Pancreas (tissue), 10 donors: ENCODE data around the gene PKNOX2. TPM values are rescaled to one million over a fixed set of nuclear protein-coding genes. Genes with fewer than 3 reads are reported as not detected.

Source experiments
- ATAC-seq, 4 donors: fragments of 200-7000 bp; cut with Tn5 transposase; one replicate each; pipeline versions ENCODE4 v1.8.0 to v1.9.1; 2020; ENCODE audit warnings: mild to moderate bottlenecking in 4 of 4, moderate library complexity in 4 of 4
- DNase-seq, 6 donors: peaks; one replicate each; pipeline ENCODE4 v3.0.0-alpha.2; 2020
- FAIRE-seq: peaks from 2 replicates; lab custom pipeline; 2012; peaks lifted over from hg19 to GRCh38; lab: Jason Lieb, UNC
- H3K27ac ChIP-seq, 4 donors: fragments of 200-600 bp; sonication (generic); 1 replicate in 3 of 4; 2 replicates in 1 of 4; pipeline versions ENCODE4 v1.5.0 to v1.8.0; 2020
- H3K27me3 ChIP-seq, 4 donors: fragments of 200-600 bp; one replicate each; pipeline ENCODE4 v1.8.0; 2021
- H3K36me3 ChIP-seq, 3 donors: fragments of 200-600 bp; sonication (generic) in 1 of 3; one replicate each; pipeline versions ENCODE4 v1.5.0 to v1.8.0; 2020 to 2021
- H3K4me1 ChIP-seq, 3 donors: fragments of 200-600 bp; one replicate each; pipeline ENCODE4 v1.8.0; 2021
- H3K4me3 ChIP-seq, 4 donors: fragments of 200-600 bp; sonication (generic) in 2 of 4; one replicate each; pipeline versions ENCODE4 v1.5.0 to v1.8.0; 2020 to 2021
- H3K9me3 ChIP-seq, 4 donors: fragments of 200-600 bp; one replicate each; pipeline ENCODE4 v1.8.0; 2021
- CTCF ChIP-seq, 4 donors: fragments of 200-600 bp; sonication (generic) in 3 of 4; IDR thresholded peaks; one replicate each; pipeline versions ENCODE4 v1.5.0 to v1.8.0; 2021; ENCODE audit warnings: antibody characterized with exemption in 4 of 4
- WGBS, 2 donors: extraction: QIAGEN DNeasy Blood & Tissue Kit; methylation state at CpG; one replicate each; pipeline ENCODE4 v1.1.7; 2013; 5-methylcytosine and 5-hydroxymethylcytosine counted together
- intact Hi-C, 3 donors: fragments of 100-400 bp; cut with DNase I; formaldehyde crosslinking; loops; one replicate each; pipeline versions ENCODE4 v1.11.1 to v1.14.2; 2022
- polyA plus RNA-seq, 2 donors: library from polyadenylated mRNA; stranded (reverse); fragments of 200-250 nt; gene quantifications; one replicate each; pipeline ENCODE4 v1.2.3, GENCODE V29; 2013
- total RNA-seq, 6 donors: library from RNA; stranded (reverse); fragmentation: NEBNext Ultra II Directional in 4 of 6; extraction: Animal tissue kit (Norgen Biotek cat#: 25700) in 4 of 6; gene quantifications; one replicate each; pipeline versions ENCODE4 v1.2.1 to v1.2.4, GENCODE V29; 2021 to 2023
- donor health status: healthy with polysubstance abuse.
- donor health status: DM: no; HTN: no; CAD: no; lungs with moderate emphysema.
- donor health status: DM: no; HTN: no; CAD: no.
- donor health status: control.
- donor health status: control.
- donor health status: Bipolar disorder and iron deficiency.
- donor health status: DM: yes; HTN: yes; CAD: no.
- donor health status: DM: no; HTN: no; CAD: no.
- donor health status: DM: no; HTN: no; CAD: no.
- donor health status: DM: yes; HTN: yes; CAD: no.

The PKNOX2 gene
- total and polyA plus RNA-seq, 8 donors: 3.4 to 8.1 (median 5.8) TPM

GRCh38 chr11:125468852-125469251 lies 304.3 kb downstream of the PKNOX2 start:
- no peak overlapping the region for H3K27ac ChIP-seq
- TF ChIP-seq CTCF (IDR thresholded peaks at IDR 0.05): no peak
- FAIRE-seq (no peak), DNase-seq (no peak), ATAC-seq (no peak)
- H3K36me3 ChIP-seq: no peaks in the 10 kb centered on the region
- H3K9me3 ChIP-seq: no peaks in the 10 kb centered on the region
- no peaks in the 10 kb centered on the region for H3K4me1 ChIP-seq
- H3K27me3 ChIP-seq: no peaks in the 10 kb centered on the region
- intact Hi-C loops: no loop called here
- 88 to 95% methylated on average over 2 of the region's 2 CpGs for WGBS, 2 donors
- no peak overlapping the region for H3K4me3 ChIP-seq

GRCh38 chr11:125470355-125470754 lies 305.8 kb downstream of the PKNOX2 start:
- H3K9me3 ChIP-seq: no peaks in the 10 kb centered on the region
- H3K4me1 ChIP-seq: no peaks in the 10 kb centered on the region
- H3K27ac ChIP-seq: no peak overlapping the region
- intact Hi-C loops: no loop called here
- H3K27me3 ChIP-seq: no peaks in the 10 kb centered on the region
- ATAC-seq: no peak
- 68 to 77% methylated on average over 2 of the region's 2 CpGs for WGBS, 2 donors
- no peaks in the 10 kb centered on the region for H3K36me3 ChIP-seq
- H3K4me3 ChIP-seq: no peak overlapping the region
- TF ChIP-seq CTCF (IDR thresholded peaks at IDR 0.05): no peak
- FAIRE-seq: no peak
- DNase-seq: no peak

GRCh38 chr11:125476721-125477120 lies 312.2 kb downstream of the PKNOX2 start:
- no peak for FAIRE-seq
- H3K27ac ChIP-seq: no peak overlapping the region
- no peak for DNase-seq
- no peak overlapping the region for H3K4me3 ChIP-seq
- intact Hi-C loops: no loop called here
- H3K9me3 ChIP-seq: no peaks in the 10 kb centered on the region
- ATAC-seq: no peak
- no peaks in the 10 kb centered on the region for H3K27me3 ChIP-seq
- H3K36me3 ChIP-seq: no peaks in the 10 kb centered on the region
- no peak for TF ChIP-seq CTCF (IDR thresholded peaks at IDR 0.05)
- H3K4me1 ChIP-seq: no peaks in the 10 kb centered on the region
- WGBS, 2 donors: 43 to 47% methylated on average over 3 of the region's 3 CpGs

- no peak for TF ChIP-seq CTCF (IDR thresholded peaks at IDR 0.05)
- no peaks in the 10 kb centered on the region for H3K4me1 ChIP-seq
- DNase-seq (no peak), ATAC-seq (no peak), FAIRE-seq (no peak)
- 69 to 91% methylated on average over 3 of the region's 3 CpGs for WGBS, 2 donors
- H3K9me3 ChIP-seq: no peaks in the 10 kb centered on the region
- H3K27ac ChIP-seq: no peak overlapping the region
- intact Hi-C loops: no loop called here
- H3K36me3 ChIP-seq: no peaks in the 10 kb centered on the region
- H3K4me3 ChIP-seq: no peak overlapping the region
- H3K27me3 ChIP-seq: no peaks in the 10 kb centered on the region
These were observed 314.6 kb downstream of the PKNOX2 start for GRCh38 chr11:125479137-125479536.

GRCh38 chr11:125481531-125481930 lies 317.0 kb downstream of the PKNOX2 start:
- Histone ChIP-seq H3K9me3 (no peaks in the 10 kb centered on the region), H3K4me1 (no peaks in the 10 kb centered on the region), H3K4me3 (no peak overlapping the region), H3K27ac (no peak overlapping the region), H3K36me3 (no peaks in the 10 kb centered on the region), H3K27me3 (peaks cover 0 to 4% (median 0%) of the 10 kb centered on the region in 4 donors)
- intact Hi-C loops: no loop called here
- ATAC-seq (no peak), DNase-seq (no peak), FAIRE-seq (no peak)
- no peak for TF ChIP-seq CTCF (IDR thresholded peaks at IDR 0.05)
- WGBS, 2 donors: 53 to 65% methylated on average over 3 of the region's 3 CpGs

Other genes with a start within 250 kb of the PKNOX2 start
- gene HEPN1, start 245.5 kb upstream of the PKNOX2 start, total RNA-seq: not detected
- gene HEPN1, start 245.5 kb upstream of the PKNOX2 start, polyA plus RNA-seq: under 1 TPM in 1 of 2 donors, not detected in 1; 0.11 TPM
- under 1 TPM in 5 of 6 donors, not detected in 1; 0.03 to 0.38 (median 0.12) TPM for gene HEPACAM, start 228.7 kb upstream of the PKNOX2 start, total RNA-seq
- under 1 TPM in 1 of 2 donors, not detected in 1; 0.23 TPM for gene HEPACAM, start 228.7 kb upstream of the PKNOX2 start, polyA plus RNA-seq
- 1 to 10 TPM in 2 of 6 donors, under 1 TPM in 4; 0.55 to 1.4 (median 0.76) TPM for gene CCDC15, start 210.5 kb upstream of the PKNOX2 start, total RNA-seq
- under 1 TPM; 0.23 to 0.80 TPM for gene CCDC15, start 210.5 kb upstream of the PKNOX2 start, polyA plus RNA-seq
- gene SLC37A2, start 101.4 kb upstream of the PKNOX2 start, total RNA-seq: 1 to 10 TPM in 3 of 6 donors, under 1 TPM in 3; 0.32 to 7.3 (median 1.5) TPM
- under 1 TPM; 0.59 to 0.61 TPM for gene SLC37A2, start 101.4 kb upstream of the PKNOX2 start, polyA plus RNA-seq
- 10 to 100 TPM in 2 of 6 donors, 1 to 10 TPM in 4; 5.6 to 13.2 (median 9.9) TPM for gene TMEM218, start 53.1 kb upstream of the PKNOX2 start, total RNA-seq
- 10 to 100 TPM; 11.4 to 27.1 TPM for gene TMEM218, start 53.1 kb upstream of the PKNOX2 start, polyA plus RNA-seq